Esophagus (tissue), 2 donors: ENCODE measurements around the gene CCDC169. TPM values are rescaled to one million over a fixed set of nuclear protein-coding genes. Genes with fewer than 3 reads are reported as not detected.

Source experiments
- H3K27ac ChIP-seq, 2 donors: one replicate each; pipeline ENCODE4 v1.5.1; 2013; ENCODE audit warnings: low read depth in 2 of 2, mild to moderate bottlenecking in 2 of 2, inconsistent platforms in 1 of 2, low read length in 1 of 2, moderate library complexity in 1 of 2
- H3K27me3 ChIP-seq, 2 donors: one replicate each; pipeline ENCODE4 v1.6.1; 2013; ENCODE audit warnings: low read length in 2 of 2, control low read depth in 1 of 2, mild to moderate bottlenecking in 1 of 2; ENCODE audit not compliant: insufficient read depth in 2 of 2, control insufficient read depth in 1 of 2
- H3K36me3 ChIP-seq, 2 donors: one replicate each; pipeline ENCODE4 v1.6.1; 2013; ENCODE audit warnings: low read length in 1 of 2; ENCODE audit not compliant: control insufficient read depth in 2 of 2, insufficient read depth in 2 of 2
- H3K4me1 ChIP-seq, 2 donors: one replicate each; pipeline ENCODE4 v1.6.1; 2013; ENCODE audit warnings: low read length in 1 of 2; ENCODE audit not compliant: control insufficient read depth in 2 of 2, insufficient read depth in 2 of 2
- H3K4me3 ChIP-seq, 2 donors: one replicate each; pipeline ENCODE4 v1.5.1; 2013; ENCODE audit warnings: low read length in 2 of 2, mild to moderate bottlenecking in 2 of 2, low read depth in 1 of 2, moderate library complexity in 1 of 2
- H3K9me3 ChIP-seq, 2 donors: one replicate each; pipeline ENCODE4 v1.6.1; 2013; ENCODE audit warnings: mild to moderate bottlenecking in 2 of 2, low read depth in 1 of 2, low read length in 1 of 2, moderate library complexity in 1 of 2; ENCODE audit not compliant: control insufficient read depth in 2 of 2, insufficient read depth in 1 of 2
- WGBS, 2 donors: extraction: QIAGEN DNeasy Blood & Tissue Kit; methylation state at CpG; one replicate each; pipeline ENCODE4 v1.1.7; 2013; 5-methylcytosine and 5-hydroxymethylcytosine counted together
- polyA plus RNA-seq, 2 donors: library from polyadenylated mRNA; stranded (reverse); fragments of 200-250 nt; gene quantifications; one replicate each; pipeline ENCODE4 v1.2.3, GENCODE V29; 2013
- donor health status: healthy with polysubstance abuse.
- donor health status: Bipolar disorder and iron deficiency.

The CCDC169 gene
- under 1 TPM; 0.12 to 0.22 TPM for polyA plus RNA-seq

DNA sequence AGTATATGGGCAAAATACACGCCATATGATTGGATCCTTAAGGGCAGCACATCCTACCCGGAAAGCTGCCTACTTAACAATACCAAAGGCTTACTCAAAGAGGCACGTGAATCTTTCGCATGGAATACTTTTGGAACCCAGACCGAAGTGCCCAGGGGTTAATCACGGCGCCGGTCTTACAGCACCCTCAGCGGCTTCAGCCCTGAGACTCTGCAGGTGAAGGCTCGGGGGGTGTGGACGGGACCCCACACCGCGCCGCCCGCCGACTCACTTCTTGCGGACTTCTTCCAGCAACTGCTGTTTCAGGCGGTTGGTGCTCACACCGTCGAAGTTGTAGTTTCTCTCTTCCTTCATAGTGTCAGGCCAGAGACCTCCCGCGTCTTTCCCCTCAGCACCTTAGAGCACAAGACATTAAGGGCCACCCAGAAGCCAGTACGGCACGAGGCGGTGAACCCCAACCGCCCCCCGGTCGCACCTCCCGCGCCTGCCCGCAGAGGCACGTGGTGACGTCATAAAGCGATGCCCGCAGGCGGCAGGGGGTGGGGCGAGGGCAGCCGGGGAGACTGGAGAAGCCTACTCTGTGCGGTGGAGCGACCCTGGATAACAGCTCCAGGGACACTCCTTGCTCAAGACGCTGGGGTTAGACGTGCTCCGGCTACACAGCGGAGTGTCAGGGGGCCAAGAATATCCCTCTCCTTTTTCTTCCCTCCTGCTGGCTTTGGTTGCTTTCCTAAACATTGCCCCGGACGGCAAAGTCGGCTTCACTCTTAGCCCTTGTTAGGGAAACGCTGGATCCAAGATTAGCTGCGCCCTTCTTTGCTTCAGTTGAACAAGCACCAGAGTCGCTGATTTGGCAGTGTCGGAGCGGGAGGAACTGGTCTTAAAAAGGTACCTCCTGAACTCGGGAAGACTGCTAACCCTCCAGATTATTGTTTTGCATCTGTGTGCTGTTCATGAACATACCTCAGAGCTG is at the start of gene CCDC169:
Gene CCDC169 (minus strand): TSS at position 449 of the 973 bp plus-strand sequence. CDS start 95 bp downstream, at position 354.
- WGBS, 2 donors = 1 to 3% methylated on average over 53 of the region's 53 CpGs
- Histone ChIP-seq H3K4me1 (no peaks in the 10 kb centered on the region), H3K36me3 (no peaks in the 10 kb centered on the region), H3K27me3 (no peaks in the 10 kb centered on the region), H3K9me3 (no peaks in the 10 kb centered on the region), H3K27ac (peak within 1 kb of the TSS in 1 of 2 donors; percentile 61), H3K4me3 (peak within 1 kb of the TSS; percentile 58 to 67)

DNA sequence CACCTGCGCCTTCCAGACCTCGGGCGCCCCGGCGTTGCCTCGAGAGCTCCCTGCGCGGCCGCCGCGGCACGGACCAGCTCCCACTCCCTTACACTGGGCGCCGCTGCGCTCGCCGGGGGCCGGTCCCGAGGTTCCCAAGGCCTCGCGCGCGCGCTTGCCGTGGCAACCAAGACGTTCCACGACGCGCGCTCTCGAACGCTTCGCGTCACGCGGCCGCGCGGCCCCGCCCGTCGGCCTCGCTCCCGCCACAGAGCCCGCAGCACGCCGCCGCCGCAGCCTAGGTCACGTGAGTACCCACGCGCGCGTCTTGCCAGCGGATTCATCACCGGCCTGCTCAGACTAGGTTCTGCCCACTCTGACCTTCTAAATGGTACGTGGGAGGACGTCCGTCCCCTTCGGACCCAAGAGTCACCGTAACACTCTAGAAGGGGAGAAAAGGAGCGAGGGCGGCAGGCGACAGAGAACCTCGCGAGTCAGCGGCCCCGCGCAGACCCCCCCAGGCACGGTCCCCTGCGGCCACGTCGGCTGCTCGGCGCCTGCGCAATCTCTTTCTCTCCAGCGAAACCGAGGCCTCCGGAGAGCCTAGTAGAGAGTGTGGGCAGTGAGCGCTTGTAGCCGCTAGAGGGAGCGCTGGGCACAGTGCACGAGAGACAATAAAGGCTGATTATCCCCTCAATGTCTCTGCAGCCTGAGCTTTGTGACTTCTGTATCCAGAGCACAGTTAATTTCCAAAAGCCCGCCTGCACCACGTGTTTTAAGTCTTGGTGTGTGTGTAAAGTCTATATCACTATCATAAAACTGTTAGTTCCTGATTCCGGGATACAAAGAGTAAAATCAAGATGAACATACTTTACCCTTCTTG is 48.8 kb upstream of the CCDC169 start, which contains the start of gene SPART:
Gene SPART (minus strand): TSS at position 173 of the 862 bp plus-strand sequence. CDS start 10,564 bp downstream, outside the sequence.
- WGBS, 2 donors = 2% methylated on average over 63 to 86 of the region's 86 CpGs
- peak within 1 kb of the TSS; percentile 95 to 97 for H3K27ac ChIP-seq
- H3K4me1 ChIP-seq = no peaks in the 10 kb centered on the region
- peak within 1 kb of the TSS; percentile 58 to 69 for H3K4me3 ChIP-seq
- H3K27me3 ChIP-seq = no peaks in the 10 kb centered on the region
- H3K36me3 ChIP-seq = no peaks in the 10 kb centered on the region
- H3K9me3 ChIP-seq = no peaks in the 10 kb centered on the region

GRCh38 chr13:36345438-36346221 is 48.0 kb upstream of the CCDC169 start:
- Histone ChIP-seq H3K4me1 (no peaks in the 10 kb centered on the region), H3K27ac (peak overlapping the region; percentile 95 to 97), H3K36me3 (no peaks in the 10 kb centered on the region), H3K9me3 (no peaks in the 10 kb centered on the region), H3K27me3 (no peaks in the 10 kb centered on the region), H3K4me3 (peak overlapping the region; percentile 58 to 69)
- WGBS, 2 donors = 1 to 2% methylated on average over 50 of the region's 50 CpGs

DNA sequence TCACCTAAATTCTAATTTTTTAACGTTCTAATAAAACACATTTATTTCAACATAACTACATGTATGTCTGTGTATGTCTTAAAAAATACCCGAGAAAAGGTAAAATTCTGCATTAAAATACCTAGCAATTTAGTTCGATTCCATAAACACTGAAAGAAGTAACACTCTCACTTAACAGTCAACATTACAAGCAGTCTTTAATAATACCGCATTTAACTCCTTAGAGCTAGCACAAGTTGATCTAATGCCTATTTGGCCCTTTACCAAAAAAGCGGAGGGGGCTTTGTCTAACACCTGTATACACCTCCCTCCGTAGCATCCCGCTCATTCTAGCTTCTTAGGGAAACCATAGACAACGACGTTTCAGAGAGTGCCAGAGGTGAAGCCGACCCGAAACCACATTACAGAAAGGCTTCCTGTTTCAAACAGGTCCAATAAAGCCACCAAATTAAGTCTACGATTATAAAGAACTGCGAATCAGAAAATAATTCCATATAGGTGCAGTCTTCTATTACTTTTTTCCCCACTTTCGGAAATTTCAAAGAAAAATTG is 47.3 kb upstream of the CCDC169 start:
- Histone ChIP-seq H3K9me3 (no peaks in the 10 kb centered on the region), H3K4me3 (peak overlapping the region; percentile 58 to 69), H3K36me3 (no peaks in the 10 kb centered on the region), H3K4me1 (no peaks in the 10 kb centered on the region), H3K27me3 (no peaks in the 10 kb centered on the region), H3K27ac (peak overlapping the region; percentile 82 to 97)
- 9 to 18% methylated on average over 14 of the region's 14 CpGs for WGBS, 2 donors

- no peak overlapping the region for H3K4me3 ChIP-seq
- H3K27ac ChIP-seq = no peak overlapping the region
- H3K4me1 ChIP-seq = no peaks in the 10 kb centered on the region
- H3K27me3 ChIP-seq = no peaks in the 10 kb centered on the region
- no peaks in the 10 kb centered on the region for H3K9me3 ChIP-seq
- H3K36me3 ChIP-seq = no peaks in the 10 kb centered on the region
- 64 to 70% methylated on average over 6 of the region's 6 CpGs for WGBS, 2 donors
Measured at GRCh38 chr13:36344173-36344572, 46.6 kb upstream of the CCDC169 start.

DNA sequence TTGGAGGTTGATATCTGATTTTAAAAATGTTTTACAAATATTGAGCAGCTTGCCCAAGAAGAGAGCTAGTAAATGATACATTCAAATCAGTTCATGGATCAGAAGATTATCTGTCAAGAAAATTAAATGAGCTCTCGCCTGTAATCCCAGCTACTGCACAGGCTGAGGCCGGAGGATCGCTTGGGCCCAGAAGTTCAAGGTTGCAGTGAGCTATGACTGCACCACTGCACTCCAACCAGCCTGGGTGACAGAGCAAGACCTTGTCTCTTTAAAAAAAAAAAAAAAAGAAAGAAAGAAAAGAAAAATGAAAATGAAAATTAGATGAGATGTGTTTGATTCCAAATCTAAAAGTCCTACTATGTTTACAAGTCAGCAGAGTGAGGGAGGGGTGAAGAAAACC is 46.2 kb upstream of the CCDC169 start:
- H3K4me1 ChIP-seq = no peaks in the 10 kb centered on the region
- no peak overlapping the region for H3K4me3 ChIP-seq
- WGBS, 2 donors = 79 to 94% methylated on average over 3 of the region's 3 CpGs
- H3K36me3 ChIP-seq = no peaks in the 10 kb centered on the region
- H3K27me3 ChIP-seq = no peaks in the 10 kb centered on the region
- no peak overlapping the region for H3K27ac ChIP-seq
- H3K9me3 ChIP-seq = no peaks in the 10 kb centered on the region

DNA sequence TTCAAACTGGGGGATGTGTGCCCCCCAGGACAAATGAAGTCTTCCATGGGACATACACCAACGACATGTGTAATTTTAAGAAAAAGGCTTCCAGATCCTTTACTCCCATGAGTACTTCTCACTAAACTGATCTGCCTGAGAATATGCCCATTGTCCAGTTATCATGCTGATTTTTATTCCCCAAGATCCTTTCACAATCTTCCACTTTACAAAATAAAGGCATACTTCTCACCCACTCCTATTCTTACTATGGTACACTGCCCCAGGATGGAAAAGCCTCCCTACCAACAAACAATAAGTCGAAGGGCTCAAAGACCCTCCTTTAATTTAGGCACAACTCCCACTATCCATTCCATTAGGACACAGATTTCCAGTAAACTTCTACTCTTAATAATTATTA is 45.1 kb upstream of the CCDC169 start:
- no peak overlapping the region for H3K27ac ChIP-seq
- H3K27me3 ChIP-seq = no peaks in the 10 kb centered on the region
- 91 to 92% methylated on average over 2 of the region's 2 CpGs for WGBS, 2 donors
- no peaks in the 10 kb centered on the region for H3K36me3 ChIP-seq
- no peaks in the 10 kb centered on the region for H3K9me3 ChIP-seq
- H3K4me1 ChIP-seq = no peaks in the 10 kb centered on the region
- no peak overlapping the region for H3K4me3 ChIP-seq

DNA sequence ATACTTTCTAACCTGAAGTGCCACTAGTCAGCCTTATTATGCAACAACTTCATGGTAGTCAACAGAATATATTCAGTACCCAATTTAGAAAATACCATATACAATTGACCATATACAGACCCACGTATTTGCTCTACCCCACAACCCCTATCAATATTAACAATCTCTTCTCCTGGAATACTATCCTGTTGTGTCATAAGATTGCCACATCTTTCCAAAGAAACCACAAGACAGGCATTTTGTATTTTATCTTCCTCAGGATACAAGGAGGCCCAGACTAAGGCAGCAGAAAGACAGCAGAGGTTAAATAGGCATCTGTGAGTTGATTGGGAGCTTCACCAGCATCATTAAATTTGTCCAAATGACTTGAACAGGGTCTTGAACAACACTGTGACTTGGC is 44.1 kb upstream of the CCDC169 start:
- H3K36me3 ChIP-seq = no peaks in the 10 kb centered on the region
- no peaks in the 10 kb centered on the region for H3K27me3 ChIP-seq
- WGBS, 2 donors = 76 to 84% methylated on average over 1 of the region's 1 CpG
- H3K4me3 ChIP-seq = no peak overlapping the region
- no peaks in the 10 kb centered on the region for H3K4me1 ChIP-seq
- no peaks in the 10 kb centered on the region for H3K9me3 ChIP-seq
- H3K27ac ChIP-seq = no peak overlapping the region
